Colonic mucosa (tissue), 4 donors: ENCODE data around the gene PPTC7. TPM values are rescaled to one million over a fixed set of nuclear protein-coding genes. Genes with fewer than 3 reads are reported as not detected.
"Not testable (repeated sequence)": the region's sequence is repeated elsewhere in the genome, so short reads cannot be mapped to it uniquely, and the experiment has no call there.

ENCODE experiments used
- DNase-seq: peaks from one replicate; pipeline ENCODE4 v3.0.0-alpha.2; 2020
- H3K27ac ChIP-seq: fragments of 200-600 bp; one replicate; pipeline ENCODE4 v1.8.0; 2021
- H3K27me3 ChIP-seq: fragments of 200-600 bp; one replicate; pipeline ENCODE4 v1.8.0; 2021
- H3K36me3 ChIP-seq: fragments of 200-600 bp; one replicate; pipeline ENCODE4 v1.8.0; 2021
- H3K4me1 ChIP-seq: fragments of 200-600 bp; one replicate; pipeline ENCODE4 v1.8.0; 2021; ENCODE audit warnings: mild to moderate bottlenecking
- H3K4me3 ChIP-seq: fragments of 200-600 bp; one replicate; pipeline ENCODE4 v1.8.0; 2021
- H3K9ac ChIP-seq, 2 donors: one replicate each; pipeline ENCODE4 v1.7.0; 2013; ENCODE audit warnings: control low read depth in 2 of 2, low read depth in 2 of 2, low read length in 2 of 2
- H3K9me3 ChIP-seq: fragments of 200-600 bp; one replicate; pipeline ENCODE4 v1.8.0; 2021
- CTCF ChIP-seq: fragments of 200-600 bp; IDR thresholded peaks from one replicate; pipeline ENCODE4 v1.8.0; 2022; ENCODE audit warnings: antibody characterized with exemption, mild to moderate bottlenecking
- intact Hi-C: fragments of 100-400 bp; cut with DNase I; formaldehyde crosslinking; loops from one replicate; pipeline ENCODE4 v1.14.1; 2022
- total RNA-seq, 2 donors: library from RNA; stranded (reverse); fragmentation: NEBNext Ultra II Directional in 1 of 2; extraction: Animal tissue kit (Norgen Biotek cat#: 25700) in 1 of 2; gene quantifications; one replicate each; pipeline ENCODE4 v1.2.1, GENCODE V29; 2021
- donor health status: healthy.
- donor health status: DM: no; HTN: no; CAD: no.
- donor health status: DM: no; HTN: no; CAD: no.

PPTC7 gene
- total RNA-seq, 2 donors from 2014 or later: 25.7 to 34.9 TPM

- peak overlapping the region; percentile 88 for H3K27ac ChIP-seq
- DNase-seq: peak; percentile 50
- no peaks in the 10 kb centered on the region for H3K36me3 ChIP-seq
- H3K4me3 ChIP-seq: no peak overlapping the region
- intact Hi-C loops: no loop called here
- H3K9me3 ChIP-seq: no peaks in the 10 kb centered on the region
- H3K9ac ChIP-seq: peak overlapping the region in 1 of 2 donors; percentile 26
- H3K27me3 ChIP-seq: no peaks in the 10 kb centered on the region
- H3K4me1 ChIP-seq: peaks cover 8% of the 10 kb centered on the region
- no peak for TF ChIP-seq CTCF
Observed at GRCh38 chr12:110575326-110575725, 7.8 kb downstream of the PPTC7 start.

GRCh38 chr12:110574717-110575230 lies 8.3 kb downstream of the PPTC7 start:
- H3K27me3 ChIP-seq, H3K4me3 ChIP-seq, H3K9me3 ChIP-seq, intact Hi-C loops, DNase-seq, H3K36me3 ChIP-seq, H3K4me1 ChIP-seq: not testable (repeated sequence)
- peak overlapping the region; percentile 60 for H3K27ac ChIP-seq
- H3K9ac ChIP-seq: peak overlapping the region in 1 of 2 donors; percentile 26

GRCh38 chr12:110574044-110574443 lies 9.1 kb downstream of the PPTC7 start:
- DNase-seq: no peak
- no peaks in the 10 kb centered on the region for H3K9me3 ChIP-seq
- H3K36me3 ChIP-seq: no peaks in the 10 kb centered on the region
- peaks cover 8% of the 10 kb centered on the region for H3K4me1 ChIP-seq
- peak overlapping the region; percentile 60 for H3K27ac ChIP-seq
- no peak overlapping the region for H3K4me3 ChIP-seq
- H3K9ac ChIP-seq: no peak overlapping the region
- no peak for TF ChIP-seq CTCF
- no peaks in the 10 kb centered on the region for H3K27me3 ChIP-seq
- intact Hi-C loops: no loop called here

- H3K27ac ChIP-seq, DNase-seq, H3K9ac ChIP-seq, H3K4me1 ChIP-seq, intact Hi-C loops, H3K27me3 ChIP-seq, H3K9me3 ChIP-seq, H3K4me3 ChIP-seq, H3K36me3 ChIP-seq: not testable (repeated sequence)
Observed at GRCh38 chr12:110570798-110571197, 12.3 kb downstream of the PPTC7 start.

GRCh38 chr12:110569838-110570237 lies 13.3 kb downstream of the PPTC7 start:
- H3K4me3 ChIP-seq, H3K4me1 ChIP-seq, H3K9me3 ChIP-seq, intact Hi-C loops, DNase-seq, H3K27me3 ChIP-seq, H3K9ac ChIP-seq, H3K36me3 ChIP-seq, H3K27ac ChIP-seq: not testable (repeated sequence)

- no peak for TF ChIP-seq CTCF
- no peaks in the 10 kb centered on the region for H3K27me3 ChIP-seq
- H3K9ac ChIP-seq: no peak overlapping the region
- intact Hi-C loops: no loop called here
- H3K4me1 ChIP-seq: no peaks in the 10 kb centered on the region
- no peaks in the 10 kb centered on the region for H3K9me3 ChIP-seq
- H3K36me3 ChIP-seq: no peaks in the 10 kb centered on the region
- DNase-seq: no peak
- no peak overlapping the region for H3K27ac ChIP-seq
- H3K4me3 ChIP-seq: no peak overlapping the region
Observed at GRCh38 chr12:110568752-110569151, 14.4 kb downstream of the PPTC7 start.

- H3K9me3 ChIP-seq: no peaks in the 10 kb centered on the region
- no peak for DNase-seq
- no peaks in the 10 kb centered on the region for H3K27me3 ChIP-seq
- no peaks in the 10 kb centered on the region for H3K36me3 ChIP-seq
- no peak for TF ChIP-seq CTCF
- peaks cover 3% of the 10 kb centered on the region for H3K4me1 ChIP-seq
- H3K4me3 ChIP-seq: no peak overlapping the region
- no peak overlapping the region for H3K27ac ChIP-seq
- intact Hi-C loops: no loop called here
- H3K9ac ChIP-seq: no peak overlapping the region
Observed at GRCh38 chr12:110566993-110567392, 16.1 kb downstream of the PPTC7 start.
